Psoas muscle (tissue), 8 donors: ENCODE measurements around the gene NELFA. TPM values are rescaled to one million over a fixed set of nuclear protein-coding genes. Genes with fewer than 3 reads are reported as not detected.
A peak's percentile ranks its signal among the peaks of the same experiment; 100 is the strongest.

Experiments
- ATAC-seq, 4 donors: fragments of 200-7000 bp; cut with Tn5 transposase; one replicate each; pipeline ENCODE4 v1.9.1; 2020; ENCODE audit warnings: moderate library complexity in 3 of 4, mild to moderate bottlenecking in 2 of 4
- DNase-seq, 2 donors: peaks; one replicate each; pipeline ENCODE4 v3.0.0-alpha.2; 2020
- H3K27ac ChIP-seq: fragments of 200-600 bp; one replicate; pipeline ENCODE4 v1.8.0; 2022
- H3K27me3 ChIP-seq, 3 donors: fragments of 200-600 bp in 1 of 3; one replicate each; pipeline versions ENCODE4 v1.6.1 to v1.8.0; 2013 to 2022; ENCODE audit warnings: low read length in 2 of 3, mild to moderate bottlenecking in 2 of 3, moderate library complexity in 1 of 3; ENCODE audit not compliant: insufficient read depth in 3 of 3
- H3K36me3 ChIP-seq, 2 donors: fragments of 200-600 bp in 1 of 2; one replicate each; pipeline versions ENCODE4 v1.6.1 to v1.8.0; 2013 to 2022; ENCODE audit warnings: low read depth in 1 of 2, mild to moderate bottlenecking in 1 of 2, moderate library complexity in 1 of 2; ENCODE audit not compliant: insufficient read depth in 1 of 2
- H3K4me1 ChIP-seq: fragments of 200-600 bp; one replicate; pipeline ENCODE4 v1.8.0; 2022
- H3K4me3 ChIP-seq: fragments of 200-600 bp; one replicate; pipeline ENCODE4 v1.8.0; 2022; ENCODE audit warnings: mild to moderate bottlenecking
- H3K9me3 ChIP-seq: fragments of 200-600 bp; one replicate; pipeline ENCODE4 v1.8.0; 2022
- CTCF ChIP-seq: fragments of 200-600 bp; IDR thresholded peaks from one replicate; pipeline ENCODE4 v1.8.0; 2022; ENCODE audit warnings: antibody characterized with exemption
- WGBS, 3 donors: extraction: QIAGEN DNeasy Blood & Tissue Kit; methylation state at CpG; one replicate each; pipeline versions ENCODE4 v1.1.6 to v1.1.7; 2013; 5-methylcytosine and 5-hydroxymethylcytosine counted together
- intact Hi-C, 2 donors: fragments of 100-400 bp; cut with DNase I; formaldehyde crosslinking; loops; one replicate each; pipeline versions ENCODE4 v1.11.0 to v1.14.2; 2022
- polyA plus RNA-seq, 3 donors: library from polyadenylated mRNA; stranded (reverse); fragments of 200-250 nt; gene quantifications; one replicate each; pipeline ENCODE4 v1.2.3, GENCODE V29; 2013
- total RNA-seq, 4 donors: library from RNA; stranded (reverse); fragmentation: NEBNext Ultra II Directional in 2 of 4; extraction: Animal tissue kit (Norgen Biotek cat#: 25700) in 2 of 4; gene quantifications; one replicate each; pipeline versions ENCODE4 v1.2.1 to v1.2.4, GENCODE V29; 2021 to 2023
- donor health status: healthy with polysubstance abuse.
- donor health status: DM: no; HTN: no; CAD: no; lungs with moderate emphysema.
- donor health status: Bipolar disorder and iron deficiency.
- donor health status: healthy.
- donor health status: DM: yes; HTN: yes; CAD: no.
- donor health status: DM: no; HTN: no; CAD: no.
- donor health status: DM: no; HTN: no; CAD: no.
- donor health status: DM: yes; HTN: yes; CAD: no.

The NELFA gene
- total and polyA plus RNA-seq, 7 donors = 11.4 to 20.2 (median 13.2) TPM

- ATAC-seq (no peak), DNase-seq (peak in 1 of 2 donors; percentile 24)
- no peaks in the 10 kb centered on the region for H3K4me1 ChIP-seq
- H3K27me3 ChIP-seq = no peaks in the 10 kb centered on the region
- TF ChIP-seq CTCF = no peak
- peaks cover 0 to 83% of the 10 kb centered on the region in 2 donors for H3K36me3 ChIP-seq
- H3K9me3 ChIP-seq = no peaks in the 10 kb centered on the region
- intact Hi-C loops = no loop called here
- H3K4me3 ChIP-seq = no peak overlapping the region
- H3K27ac ChIP-seq = no peak overlapping the region
- 83 to 95% (median 85%) methylated on average over 13 of the region's 13 CpGs for WGBS, 3 donors
These were observed 30.5 kb downstream of the NELFA start for GRCh38 chr4:1978226-1978625.

- no peaks in the 10 kb centered on the region for H3K4me1 ChIP-seq
- H3K36me3 ChIP-seq = peaks cover 0 to 69% of the 10 kb centered on the region in 2 donors
- no peak overlapping the region for H3K4me3 ChIP-seq
- H3K9me3 ChIP-seq = no peaks in the 10 kb centered on the region
- intact Hi-C loops = no loop called here
- TF ChIP-seq CTCF = no peak
- DNase-seq (peak in 1 of 2 donors; percentile 39), ATAC-seq (peak in 1 of 4 donors; percentile 51)
- WGBS, 3 donors = 83 to 87% (median 85%) methylated on average over 33 to 35 of the region's 35 CpGs
- no peak overlapping the region for H3K27ac ChIP-seq
- no peaks in the 10 kb centered on the region for H3K27me3 ChIP-seq
These were observed 32.1 kb downstream of the NELFA start for GRCh38 chr4:1976416-1977352.

GRCh38 chr4:1975880-1976279, 32.9 kb downstream of the NELFA start:
- no peak for ATAC-seq
- 89 to 97% (median 94%) methylated on average over 11 of the region's 11 CpGs for WGBS, 3 donors
- Histone ChIP-seq H3K9me3 (no peaks in the 10 kb centered on the region), H3K36me3 (peaks cover 0 to 69% of the 10 kb centered on the region in 2 donors), H3K4me1 (no peaks in the 10 kb centered on the region), H3K4me3 (no peak overlapping the region), H3K27ac (no peak overlapping the region), H3K27me3 (no peaks in the 10 kb centered on the region)
- peak in 1 of 2 donors; percentile 44 for DNase-seq
- TF ChIP-seq CTCF = no peak
- intact Hi-C loops = no loop called here

- TF ChIP-seq CTCF = no peak
These were observed 33.4 kb downstream of the NELFA start for GRCh38 chr4:1975391-1975801.

More at GRCh38 chr4:1975391-1975801, 33.4 kb downstream of the NELFA start:
- Histone ChIP-seq H3K4me1 (no peaks in the 10 kb centered on the region), H3K9me3 (no peaks in the 10 kb centered on the region), H3K27me3 (no peaks in the 10 kb centered on the region), H3K4me3 (no peak overlapping the region), H3K27ac (no peak overlapping the region), H3K36me3 (peaks cover 0 to 67% of the 10 kb centered on the region in 2 donors)
- intact Hi-C loops = no loop called here
- DNase-seq = peak in 1 of 2 donors; percentile 33
- WGBS, 3 donors = 91 to 95% (median 94%) methylated on average over 14 of the region's 14 CpGs
- no peak for ATAC-seq
